GM19467 (cell line): ENCODE measurements around the gene HDAC4.

ENCODE experiments used
- ATAC-seq: cut with Tn5 transposase; IDR thresholded peaks from one replicate; pipeline ENCODE4 v1.9.1; 2021; ENCODE audit warnings: mild to moderate bottlenecking, moderate library complexity; ENCODE audit not compliant: unreplicated experiment

The HDAC4 gene

GRCh38 chr2:239299218-239299939, 101.4 kb downstream of the HDAC4 start:
- ATAC-seq: no peak

GRCh38 chr2:239298116-239298804, 102.6 kb downstream of the HDAC4 start:
- no peak for ATAC-seq

- ATAC-seq: no peak
Measured at GRCh38 chr2:239297142-239298004, 103.4 kb downstream of the HDAC4 start.

- ATAC-seq: no peak
Measured at GRCh38 chr2:239296020-239296932, 104.5 kb downstream of the HDAC4 start.

GRCh38 chr2:239295377-239296019, 105.3 kb downstream of the HDAC4 start:
- ATAC-seq: no peak

GRCh38 chr2:239294571-239295054, 106.2 kb downstream of the HDAC4 start:
- ATAC-seq: no peak

GRCh38 chr2:239293775-239294430, 106.9 kb downstream of the HDAC4 start:
- peak; percentile 54 for ATAC-seq

- no peak for ATAC-seq
Measured at GRCh38 chr2:239292959-239293774, 107.7 kb downstream of the HDAC4 start.

- ATAC-seq: no peak
Measured at GRCh38 chr2:239292531-239292930, 108.3 kb downstream of the HDAC4 start.

- no peak for ATAC-seq
Measured at GRCh38 chr2:239291475-239292350, 109.1 kb downstream of the HDAC4 start.

GRCh38 chr2:239290618-239291474, 110.0 kb downstream of the HDAC4 start:
- no peak for ATAC-seq

GRCh38 chr2:239289545-239289944, 111.3 kb downstream of the HDAC4 start:
- no peak for ATAC-seq

- ATAC-seq: peak; percentile 58
Measured at GRCh38 chr2:239288951-239289511, 111.8 kb downstream of the HDAC4 start.

- ATAC-seq: no peak
Measured at GRCh38 chr2:239288237-239288636, 112.6 kb downstream of the HDAC4 start.

GRCh38 chr2:239287461-239287860, 113.4 kb downstream of the HDAC4 start:
- no peak for ATAC-seq

GRCh38 chr2:239286901-239287300, 113.9 kb downstream of the HDAC4 start:
- no peak for ATAC-seq
